DND-41 (cell line): ENCODE data around the gene CLTB.

ENCODE experiments used
- CTCF ChIP-seq: IDR thresholded peaks from 2 replicates; pipeline ENCODE4 v1.5.1; 2012; ENCODE audit warnings: borderline replicate concordance, low read length, moderate library complexity, mild to moderate bottlenecking; ENCODE audit not compliant: poor library complexity, severe bottlenecking; ENCODE audit errors: extremely low read depth
- EZH2 ChIP-seq: IDR thresholded peaks from 3 replicates; pipeline ENCODE4 v1.6.1; 2012; ENCODE audit warnings: borderline replicate concordance, low read depth, mild to moderate bottlenecking, moderate library complexity, low read length, inconsistent platforms; ENCODE audit not compliant: severe bottlenecking

DNA sequence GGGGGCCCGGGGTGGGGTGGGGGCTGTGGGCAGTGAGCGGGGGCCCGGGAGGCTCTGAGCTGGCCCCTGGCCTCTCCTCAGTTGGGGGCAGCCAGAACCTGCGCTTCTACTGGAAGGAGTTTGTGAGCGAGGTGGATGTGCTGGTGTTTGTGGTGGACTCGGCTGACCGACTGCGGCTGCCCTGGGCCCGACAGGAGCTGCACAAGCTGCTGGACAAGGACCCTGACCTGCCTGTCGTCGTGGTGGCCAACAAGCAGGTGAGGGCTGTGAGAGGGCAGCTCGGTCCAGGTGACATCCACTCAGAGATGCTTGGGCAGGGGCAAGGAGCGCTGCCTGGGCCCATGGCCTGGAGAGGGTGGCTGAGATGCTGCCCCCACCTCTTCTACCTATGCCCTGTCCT, 47.6 kb downstream of the CLTB start:
- TF ChIP-seq CTCF (no peak), EZH2 (no peak)
